H1 (cell line): ENCODE data around the gene RAB25. TPM values are rescaled to one million over a fixed set of nuclear protein-coding genes. Genes with fewer than 3 reads are reported as not detected.

ENCODE experiments used
- BRCA1 ChIP-seq: IDR thresholded peaks from 2 replicates; pipeline ENCODE4 v1.6.1; 2012; ENCODE audit warnings: low read depth, low read length, improper control_type of control experiment
- CBX8 ChIP-seq: fragments of 300-800, 300-1000 bp; sonication (generic); IDR thresholded peaks from 2 replicates; pipeline ENCODE4 v1.7.1; 2016; ENCODE audit warnings: low read depth, low read length, borderline replicate concordance
- CTCF ChIP-seq, 3 experiments: IDR thresholded peaks; 1 replicate in 2 of 3; 2 replicates in 1 of 3; pipeline versions ENCODE4 v1.5.1 to v1.6.1; 2011; ENCODE audit warnings: low read length in 3 of 3, mild to moderate bottlenecking in 3 of 3, inconsistent platforms in 2 of 3, low read depth in 1 of 3, moderate library complexity in 1 of 3; ENCODE audit not compliant: insufficient read depth in 1 of 3; ENCODE audit errors: control extremely low read depth in 1 of 3
- MAFK ChIP-seq: IDR thresholded peaks from 2 replicates; pipeline ENCODE4 v1.6.1; 2012; ENCODE audit warnings: low read depth, mild to moderate bottlenecking, improper control_type of control experiment, low read length
- polyA plus RNA-seq, 7 experiments: library from polyadenylated mRNA; depleted of rRNA in 3 of 7; stranded (reverse) in 5 of 7; unstranded in 2 of 7; fragments of >200 nt in 5 of 7; fragments of 200-250 nt in 2 of 7; gene quantifications; 1 replicate in 5 of 7; 2 replicates in 1 of 7; 4 replicates in 1 of 7; pipeline versions ENCODE4 v1.2.1 to v1.2.3, GENCODE V29; 2011 to 2013; ENCODE audit warnings: missing spikeins in 2 of 7, mixed read lengths in 2 of 7
- total RNA-seq: library from RNA; stranded (reverse); fragmentation: NEBNext Ultra II Directional; extraction: Animal tissue kit (Norgen Biotek cat#: 25700); gene quantifications from 2 replicates; pipeline ENCODE4 v1.2.1, GENCODE V29; 2021

Gene RAB25
- total and polyA plus RNA-seq, 2 of the 8 experiments (the other 6 are each of a cell fraction or from before 2014, with no cell fraction given): 34.8 to 98.2 TPM

GRCh38 chr1:156113282-156113950 is 52.5 kb downstream of the RAB25 start (continued):
- TF ChIP-seq CTCF (IDR thresholded peaks at IDR 0.05; ENCODE audit: control extremely low read depth in 1 of 3, insufficient read depth in 1 of 3, low read depth in 1 of 3, low read length in 3 of 3): no peak
- TF ChIP-seq CBX8: no peak
- no peak for TF ChIP-seq BRCA1
- TF ChIP-seq MAFK: no peak
